Measurements from ENCODE around the gene SETDB2.

- TF ChIP-seq TCF7 (CRISPR knock-in tag; IDR thresholded peaks at IDR 0.05; ENCODE audit: low read depth) (no peak), CTCF (IDR thresholded peaks at IDR 0.05) (no peak), MLX (CRISPR knock-in tag; IDR thresholded peaks at IDR 0.05) (no peak), FOXP1 (CRISPR knock-in tag; IDR thresholded peaks at IDR 0.05; ENCODE audit: borderline replicate concordance) (no peak), SMAD3 (CRISPR knock-in tag; IDR thresholded peaks at IDR 0.05; ENCODE audit: borderline replicate concordance) (no peak), MXD4 (CRISPR knock-in tag; IDR thresholded peaks at IDR 0.05; ENCODE audit: borderline replicate concordance) (no peak)
Observed at GRCh38 chr13:49530457-49530856, 86.4 kb downstream of the SETDB2 start.
